Heart left ventricle (tissue), 16 donors: ENCODE data around the gene NUAK1. TPM values are rescaled to one million over a fixed set of nuclear protein-coding genes. Genes with fewer than 3 reads are reported as not detected.

Experiments
- ATAC-seq, 4 donors: fragments of 200-7000 bp; cut with Tn5 transposase; one replicate each; pipeline ENCODE4 v1.9.1; 2020 to 2022; ENCODE audit warnings: moderate library complexity in 4 of 4, mild to moderate bottlenecking in 3 of 4, moderate number of reproducible peaks in 1 of 4
- DNase-seq, 5 donors: peaks; one replicate each; pipeline ENCODE4 v3.0.0-alpha.2; 2020
- H3K27ac ChIP-seq, 12 donors: fragments of 200-600 bp; sonication (generic) in 4 of 12; one replicate each; pipeline versions ENCODE4 v1.5.0 to v1.8.0; 2016 to 2022; ENCODE audit warnings: mild to moderate bottlenecking in 2 of 12
- H3K27me3 ChIP-seq, 9 donors: fragments of 200-600 bp; sonication (generic) in 2 of 9; one replicate each; pipeline versions ENCODE4 v1.5.1 to v1.8.0; 2016 to 2022; ENCODE audit warnings: mild to moderate bottlenecking in 3 of 9
- H3K36me3 ChIP-seq, 9 donors: fragments of 200-600 bp; sonication (generic) in 2 of 9; one replicate each; pipeline versions ENCODE4 v1.5.0 to v1.8.0; 2018 to 2022; ENCODE audit warnings: mild to moderate bottlenecking in 2 of 9
- H3K4me1 ChIP-seq, 12 donors: fragments of 200-600 bp; sonication (generic) in 4 of 12; one replicate each; pipeline versions ENCODE4 v1.5.0 to v1.8.0; 2016 to 2022; ENCODE audit warnings: mild to moderate bottlenecking in 3 of 12
- H3K4me3 ChIP-seq, 12 donors: fragments of 200-600 bp; sonication (generic) in 4 of 12; one replicate each; pipeline versions ENCODE4 v1.5.0 to v1.8.0; 2017 to 2022; ENCODE audit warnings: mild to moderate bottlenecking in 9 of 12, moderate library complexity in 4 of 12
- H3K9me3 ChIP-seq, 12 donors: fragments of 200-600 bp; sonication (generic) in 4 of 12; one replicate each; pipeline versions ENCODE4 v1.5.0 to v1.8.0; 2016 to 2022; ENCODE audit warnings: mild to moderate bottlenecking in 1 of 12
- POLR2A ChIP-seq, 2 donors: fragments of 450-650 bp; IDR thresholded peaks; one replicate each; pipeline ENCODE4 v1.6.1; 2017; ENCODE audit warnings: antibody characterized with exemption in 2 of 2, mild to moderate bottlenecking in 2 of 2, moderate library complexity in 2 of 2
- WGBS, 4 donors: extraction: QIAGEN DNeasy Blood & Tissue Kit in 2 of 4; methylation state at CpG; one replicate each; pipeline versions ENCODE4 v1.1.5 to v1.1.7; 2013 to 2018; 5-methylcytosine and 5-hydroxymethylcytosine counted together
- intact Hi-C, 10 donors: fragments of 100-400 bp; cut with DNase I; formaldehyde crosslinking; loops; one replicate each; pipeline versions ENCODE4 v1.11.1 to v1.14.2; 2022
- polyA plus RNA-seq, 2 donors: library from polyadenylated mRNA; stranded (reverse); fragments of 200-250 nt; gene quantifications; one replicate each; pipeline ENCODE4 v1.2.3, GENCODE V29; 2013
- total RNA-seq, 9 donors: library from RNA; depleted of rRNA in 2 of 9; stranded (reverse); fragments of >200 nt in 2 of 9; fragmentation: NEBNext Ultra II Directional in 3 of 9; extraction: Animal tissue kit (Norgen Biotek cat#: 25700) in 3 of 9; gene quantifications; one replicate each; pipeline versions ENCODE4 v1.1.0 to v1.2.4, GENCODE V29; 2016 to 2023
- TF ChIP-seq, protein P1 (sequence below), 12 donors: fragments of 200-600 bp; sonication (generic) in 4 of 12; IDR thresholded peaks; one replicate each; pipeline versions ENCODE4 v1.5.0 to v1.8.0; 2018 to 2022; ENCODE audit warnings: antibody characterized with exemption in 12 of 12, mild to moderate bottlenecking in 5 of 12
- donor health status: ischemic (EF 13 %, LVEDD 7.1; RV severe dilation, severe dysfunction).
- donor health status: healthy with polysubstance abuse.
- donor health status: DM: no; HTN: yes; CAD: no.
- donor health status: DM: no; HTN: no; CAD: no.
- donor health status: ischemic (EF 25% LVEDD 6.9; RV normal size, moderate dysfunction).
- donor health status: ischemic (EF 25% LVEDD 5.7; RV mildly dilated, moderate dysfunction).
- donor health status: healthy.
- donor health status: DM: yes; HTN: yes; CAD: no.
- donor health status: ischemic (EF 35%, LVEDD 5.7; RV mildly dilated, moderate dysfunction).
- donor health status: nonischemic (EF 11% LVEDD 7.7; RV severe dilation, severe dysfunction).
- donor health status: DM: yes; HTN: yes; CAD: no.
- donor health status: PGD.
- donor health status: ischemic (EF 29% LVEDD 5.4; RV normal size, mild dysfunction).
- donor health status: nonischemic (EF 23%, LVEDD 6.1; RV moderate dilation, normal function).

The NUAK1 gene
- total and polyA plus RNA-seq, 11 donors, result 10.5 to 50.7 (median 39.4) TPM

DNA sequence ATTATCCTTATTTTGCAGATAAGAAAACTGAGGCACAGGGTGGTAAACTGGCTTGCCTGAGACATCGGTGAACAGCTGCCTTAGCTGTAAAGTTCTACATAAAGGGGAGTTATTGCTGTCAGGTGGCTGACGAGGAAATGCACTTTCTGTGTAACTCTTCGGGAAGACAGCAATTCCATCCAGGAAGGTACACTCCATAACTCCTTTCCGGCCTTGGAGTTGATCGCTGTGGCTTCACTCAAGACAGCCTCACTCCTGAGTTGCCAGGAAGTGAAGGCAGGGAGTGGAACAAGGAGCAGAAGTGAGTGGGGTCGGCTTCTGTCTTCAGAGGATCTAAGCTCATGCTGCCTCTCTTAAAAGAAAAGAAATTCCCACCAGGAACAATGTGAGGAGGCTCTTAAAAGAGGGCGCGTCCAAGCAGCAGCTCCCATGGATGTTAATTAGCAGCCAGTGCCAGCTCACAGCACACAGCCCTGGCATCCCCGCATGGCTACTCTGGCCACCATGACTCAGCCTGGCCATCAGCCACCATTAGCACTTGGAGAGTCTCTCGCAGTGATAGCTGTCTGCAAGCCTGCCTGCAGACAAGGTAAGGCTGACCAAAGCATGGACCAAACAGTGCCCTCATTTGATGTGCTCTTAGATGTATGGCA is 60.3 kb downstream of the NUAK1 start:
- no peak for TF ChIP-seq POLR2A (IDR thresholded peaks at IDR 0.05)
- TF ChIP-seq, protein P1, sequence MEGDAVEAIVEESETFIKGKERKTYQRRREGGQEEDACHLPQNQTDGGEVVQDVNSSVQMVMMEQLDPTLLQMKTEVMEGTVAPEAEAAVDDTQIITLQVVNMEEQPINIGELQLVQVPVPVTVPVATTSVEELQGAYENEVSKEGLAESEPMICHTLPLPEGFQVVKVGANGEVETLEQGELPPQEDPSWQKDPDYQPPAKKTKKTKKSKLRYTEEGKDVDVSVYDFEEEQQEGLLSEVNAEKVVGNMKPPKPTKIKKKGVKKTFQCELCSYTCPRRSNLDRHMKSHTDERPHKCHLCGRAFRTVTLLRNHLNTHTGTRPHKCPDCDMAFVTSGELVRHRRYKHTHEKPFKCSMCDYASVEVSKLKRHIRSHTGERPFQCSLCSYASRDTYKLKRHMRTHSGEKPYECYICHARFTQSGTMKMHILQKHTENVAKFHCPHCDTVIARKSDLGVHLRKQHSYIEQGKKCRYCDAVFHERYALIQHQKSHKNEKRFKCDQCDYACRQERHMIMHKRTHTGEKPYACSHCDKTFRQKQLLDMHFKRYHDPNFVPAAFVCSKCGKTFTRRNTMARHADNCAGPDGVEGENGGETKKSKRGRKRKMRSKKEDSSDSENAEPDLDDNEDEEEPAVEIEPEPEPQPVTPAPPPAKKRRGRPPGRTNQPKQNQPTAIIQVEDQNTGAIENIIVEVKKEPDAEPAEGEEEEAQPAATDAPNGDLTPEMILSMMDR (IDR thresholded peaks at IDR 0.05), result no peak
- peak; percentile 74 to 84 (median 80) for ATAC-seq
- H3K36me3 ChIP-seq, result peaks cover 0 to 67% (median 32%) of the 10 kb centered on the region in 9 donors
- H3K4me3 ChIP-seq, result no peak overlapping the region
- no peaks in the 10 kb centered on the region for H3K27me3 ChIP-seq
- H3K9me3 ChIP-seq, result no peaks in the 10 kb centered on the region
- peak overlapping the region in 9 of 12 donors; percentile 0 to 92 (median 79) for H3K27ac ChIP-seq
- 46 to 58% (median 55%) methylated on average over 10 of the region's 10 CpGs for WGBS, 4 donors
- intact Hi-C loops, result loop anchor here in 3 of 10 donors (5.0 to 10.0 kb wide), 3 partner anchors 54 to 59 kb away; partner anchors contain the start of gene NUAK1 (in 2 of the 3)
- DNase-seq, result peak; percentile 68 to 86 (median 76)
- peaks cover 7 to 85% (median 57%) of the 10 kb centered on the region in 12 donors for H3K4me1 ChIP-seq

DNA sequence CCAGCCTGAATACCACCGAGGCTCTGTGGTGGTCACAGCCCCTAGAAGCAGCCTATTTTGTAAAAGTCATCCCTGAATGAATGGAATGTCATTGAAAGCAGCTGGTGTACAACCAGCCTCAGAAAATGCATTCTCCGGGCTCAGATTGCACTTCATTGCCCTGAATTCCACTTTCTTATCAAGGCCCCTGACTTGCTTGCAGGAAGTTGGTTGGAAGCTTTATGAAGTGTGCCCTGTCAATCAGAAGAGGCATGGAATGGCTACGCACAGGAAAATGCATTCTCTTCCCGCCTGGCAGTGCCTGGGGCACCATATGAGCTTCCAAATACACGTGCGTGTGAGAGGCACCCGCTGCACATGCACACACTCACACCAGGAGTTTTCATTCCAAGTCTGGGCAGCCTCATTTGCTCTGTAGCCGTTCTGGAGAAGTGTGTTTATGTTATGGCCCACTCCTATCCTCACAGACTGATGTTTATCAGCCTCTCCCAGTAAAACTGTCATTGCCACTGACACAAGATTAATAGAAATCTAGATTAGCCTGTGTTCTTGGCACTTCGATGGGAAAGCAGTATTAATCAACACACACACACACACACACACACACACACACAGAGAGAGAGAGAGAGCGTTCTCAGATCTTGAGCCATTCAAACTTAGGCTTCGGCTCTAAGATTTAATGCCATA is 63.9 kb downstream of the NUAK1 start:
- Histone ChIP-seq H3K9me3 (no peaks in the 10 kb centered on the region), H3K27ac (peak overlapping the region in 9 of 12 donors; percentile 12 to 64 (median 43)), H3K27me3 (no peaks in the 10 kb centered on the region), H3K36me3 (peaks cover 0 to 72% (median 24%) of the 10 kb centered on the region in 9 donors), H3K4me1 (peaks cover 4 to 75% (median 34%) of the 10 kb centered on the region in 12 donors), H3K4me3 (no peak overlapping the region)
- DNase-seq, result no peak
- no peak for TF ChIP-seq POLR2A (IDR thresholded peaks at IDR 0.05)
- TF ChIP-seq, protein P1 (IDR thresholded peaks at IDR 0.05), result no peak
- intact Hi-C loops, result loop anchor here in 3 of 10 donors (5.0 to 10.0 kb wide), 3 partner anchors 57 to 62 kb away; partner anchors contain the start of gene NUAK1 (in 2 of the 3)
- ATAC-seq, result peak in 2 of 4 donors; percentile 25 to 52
- 44 to 51% (median 48%) methylated on average over 11 of the region's 11 CpGs for WGBS, 4 donors

DNA sequence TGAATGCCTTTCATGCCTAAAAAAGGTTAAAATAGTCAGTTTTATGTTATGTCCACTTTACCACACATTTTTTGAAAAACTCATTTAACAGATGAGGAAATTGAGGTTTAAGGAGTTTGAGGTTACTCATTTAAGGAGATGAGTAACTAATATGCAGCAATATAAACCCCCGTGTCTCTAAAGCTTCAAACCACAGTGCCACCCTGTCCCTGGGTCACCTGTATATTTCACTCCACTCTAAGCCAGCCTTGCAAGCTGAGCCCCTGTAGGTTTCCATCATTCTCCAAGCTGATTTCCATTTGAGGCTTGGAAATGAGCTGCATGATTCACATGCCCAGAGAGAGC is 64.4 kb downstream of the NUAK1 start:
- H3K4me1 ChIP-seq, result peaks cover 0 to 70% (median 29%) of the 10 kb centered on the region in 12 donors
- H3K27me3 ChIP-seq, result no peaks in the 10 kb centered on the region

More for the DNA sequence above, 64.4 kb downstream of the NUAK1 start:
- TF ChIP-seq, protein P1 (IDR thresholded peaks at IDR 0.05), result no peak
- no peak for TF ChIP-seq POLR2A (IDR thresholded peaks at IDR 0.05)
- ATAC-seq, result peak in 1 of 4 donors; percentile 12
- no peaks in the 10 kb centered on the region for H3K9me3 ChIP-seq
- peak overlapping the region in 9 of 12 donors; percentile 12 to 64 (median 43) for H3K27ac ChIP-seq
- no peak overlapping the region for H3K4me3 ChIP-seq
- intact Hi-C loops, result loop anchor here in 1 of 10 donors (10.0 kb wide), 1 partner anchor 60 kb away; the partner anchor contains the start of gene NUAK1
- H3K36me3 ChIP-seq, result peaks cover 0 to 76% (median 28%) of the 10 kb centered on the region in 9 donors
- DNase-seq, result no peak
- WGBS, 4 donors, result 53 to 71% (median 60%) methylated on average over 1 of the region's 1 CpG
